Measurements from ENCODE around the gene CACNA1C. TPM values are rescaled to one million over a fixed set of nuclear protein-coding genes. Genes with fewer than 3 reads are reported as not detected.

CACNA1C gene
- total and polyA plus RNA-seq, 8 donors, result 0.31 to 55.8 (median 7.2) TPM

DNA sequence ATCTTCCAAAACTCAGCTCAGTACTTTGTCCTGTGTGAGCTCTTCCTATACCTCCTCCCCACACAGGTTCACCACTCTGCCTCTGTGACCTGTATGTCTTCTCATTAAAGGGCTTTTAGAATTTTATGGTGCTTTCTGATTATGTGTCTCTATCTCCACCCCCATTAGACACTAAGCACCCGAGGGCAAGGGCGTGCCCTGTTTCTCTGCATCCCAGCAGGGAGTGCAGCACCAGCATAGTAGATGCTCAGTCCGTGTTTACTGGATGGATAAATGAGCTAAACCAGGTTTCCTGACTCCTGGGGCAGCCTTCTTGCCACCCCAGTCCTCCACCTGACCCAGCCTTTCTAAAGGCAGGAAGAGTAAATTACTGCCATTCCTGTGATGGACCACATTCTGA is 333.8 kb downstream of the CACNA1C start:
- WGBS, 5 donors, result 62 to 66% (median 64%) methylated on average over 3 of the region's 3 CpGs
- TF ChIP-seq, protein P1, sequence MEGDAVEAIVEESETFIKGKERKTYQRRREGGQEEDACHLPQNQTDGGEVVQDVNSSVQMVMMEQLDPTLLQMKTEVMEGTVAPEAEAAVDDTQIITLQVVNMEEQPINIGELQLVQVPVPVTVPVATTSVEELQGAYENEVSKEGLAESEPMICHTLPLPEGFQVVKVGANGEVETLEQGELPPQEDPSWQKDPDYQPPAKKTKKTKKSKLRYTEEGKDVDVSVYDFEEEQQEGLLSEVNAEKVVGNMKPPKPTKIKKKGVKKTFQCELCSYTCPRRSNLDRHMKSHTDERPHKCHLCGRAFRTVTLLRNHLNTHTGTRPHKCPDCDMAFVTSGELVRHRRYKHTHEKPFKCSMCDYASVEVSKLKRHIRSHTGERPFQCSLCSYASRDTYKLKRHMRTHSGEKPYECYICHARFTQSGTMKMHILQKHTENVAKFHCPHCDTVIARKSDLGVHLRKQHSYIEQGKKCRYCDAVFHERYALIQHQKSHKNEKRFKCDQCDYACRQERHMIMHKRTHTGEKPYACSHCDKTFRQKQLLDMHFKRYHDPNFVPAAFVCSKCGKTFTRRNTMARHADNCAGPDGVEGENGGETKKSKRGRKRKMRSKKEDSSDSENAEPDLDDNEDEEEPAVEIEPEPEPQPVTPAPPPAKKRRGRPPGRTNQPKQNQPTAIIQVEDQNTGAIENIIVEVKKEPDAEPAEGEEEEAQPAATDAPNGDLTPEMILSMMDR (IDR thresholded peaks at IDR 0.05), result no peak
- TF ChIP-seq POLR2AphosphoS5 (IDR thresholded peaks at IDR 0.05) (no peak), POLR2A (IDR thresholded peaks at IDR 0.05) (no peak), EP300 (IDR thresholded peaks at IDR 0.05) (no peak)
- H3K27me3 ChIP-seq, result no peaks in the 10 kb centered on the region

GRCh38 chr12:2387103-2387834 is 334.5 kb downstream of the CACNA1C start:
- H3K36me3 ChIP-seq, result no peaks in the 10 kb centered on the region
- H3K27me3 ChIP-seq, result no peaks in the 10 kb centered on the region
- H3K9me3 ChIP-seq, result no peaks in the 10 kb centered on the region
- H3K4me1 ChIP-seq, result peaks cover 0 to 47% (median 19%) of the 10 kb centered on the region in 4 donors
- TF ChIP-seq POLR2AphosphoS5 (IDR thresholded peaks at IDR 0.05) (no peak), EP300 (IDR thresholded peaks at IDR 0.05) (no peak), POLR2A (IDR thresholded peaks at IDR 0.05) (no peak)
- TF ChIP-seq, protein P1 (IDR thresholded peaks at IDR 0.05), result no peak
- H3K4me3 ChIP-seq, result no peak overlapping the region
- H3K27ac ChIP-seq, result no peak overlapping the region
- 71 to 87% (median 79%) methylated on average over 12 of the region's 12 CpGs for whole genome bisulfite sequencing, 5 donors
- DNase-seq, result no peak
- intact Hi-C loops (cut with DNase I; ENCODE audit: low total_unique reads), result no loop called here

More for the DNA sequence above, 333.8 kb downstream of the CACNA1C start:
- no peak for DNase-seq
- H3K36me3 ChIP-seq, result no peaks in the 10 kb centered on the region
- peak overlapping the region in 1 of 5 donors; percentile 82 for H3K27ac ChIP-seq
- intact Hi-C loops (cut with DNase I; ENCODE audit: low total_unique reads), result no loop called here
- H3K4me1 ChIP-seq, result peaks cover 0 to 42% (median 19%) of the 10 kb centered on the region in 4 donors
- H3K4me3 ChIP-seq, result no peak overlapping the region
- no peaks in the 10 kb centered on the region for H3K9me3 ChIP-seq

DNA sequence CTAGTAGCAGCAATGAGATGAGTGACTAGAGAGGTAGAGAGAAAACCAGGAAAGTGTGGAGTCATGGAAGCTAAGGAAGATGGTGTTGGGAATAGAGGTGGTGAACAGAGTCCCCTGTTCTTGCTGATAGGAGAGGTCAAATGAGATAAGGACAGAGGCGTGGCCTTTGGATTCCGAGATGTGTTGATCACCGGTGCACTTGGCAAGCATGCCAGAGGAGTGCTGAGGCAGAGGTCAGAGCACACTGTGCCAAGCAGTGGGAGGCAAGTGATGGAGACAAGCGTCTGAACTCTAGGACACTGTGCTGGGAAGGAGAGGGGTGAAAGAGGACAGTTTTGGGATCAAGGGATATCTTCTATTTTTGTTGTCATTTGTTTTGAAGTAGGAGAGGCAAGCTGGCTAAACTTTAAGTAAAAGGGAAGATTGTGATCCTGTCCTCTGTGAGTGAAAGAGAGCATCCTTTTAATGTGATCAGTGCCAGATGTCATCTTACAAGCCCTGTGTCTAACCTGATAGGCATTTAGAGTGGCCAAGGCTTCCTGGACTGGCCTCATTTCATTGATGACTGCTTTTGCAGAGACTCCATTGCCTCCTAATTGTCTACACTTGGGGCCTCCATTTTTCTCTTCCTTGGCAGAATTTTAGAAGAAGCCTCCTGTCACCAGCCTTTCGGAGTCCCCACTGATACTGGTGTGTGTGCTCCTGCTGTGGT is 336.4 kb downstream of the CACNA1C start:
- intact Hi-C loops (cut with DNase I; ENCODE audit: low total_unique reads), result no loop called here
- Histone ChIP-seq H3K9me3 (no peaks in the 10 kb centered on the region), H3K27me3 (no peaks in the 10 kb centered on the region), H3K4me3 (no peak overlapping the region), H3K36me3 (no peaks in the 10 kb centered on the region), H3K27ac (no peak overlapping the region), H3K4me1 (peaks cover 0 to 37% (median 13%) of the 10 kb centered on the region in 4 donors)
- WGBS, 5 donors, result 51 to 64% (median 60%) methylated on average over 5 of the region's 5 CpGs
- no peak for TF ChIP-seq EP300 (IDR thresholded peaks at IDR 0.05)
- no peak for TF ChIP-seq POLR2AphosphoS5 (IDR thresholded peaks at IDR 0.05)
- TF ChIP-seq POLR2A (IDR thresholded peaks at IDR 0.05), result no peak
- no peak for DNase-seq

GRCh38 chr12:2390133-2390532 is 337.3 kb downstream of the CACNA1C start:
- Histone ChIP-seq H3K27ac (no peak overlapping the region), H3K4me1 (peaks cover 0 to 28% (median 11%) of the 10 kb centered on the region in 4 donors), H3K4me3 (no peak overlapping the region), H3K9me3 (no peaks in the 10 kb centered on the region), H3K36me3 (no peaks in the 10 kb centered on the region), H3K27me3 (no peaks in the 10 kb centered on the region)
- 51 to 68% (median 64%) methylated on average over 4 of the region's 4 CpGs for WGBS, 5 donors
- DNase-seq, result no peak
- intact Hi-C loops (cut with DNase I; ENCODE audit: low total_unique reads), result no loop called here
- TF ChIP-seq POLR2A (IDR thresholded peaks at IDR 0.05), result no peak
- TF ChIP-seq, protein P1 (IDR thresholded peaks at IDR 0.05), result no peak
- TF ChIP-seq EP300 (IDR thresholded peaks at IDR 0.05), result no peak
- TF ChIP-seq POLR2AphosphoS5 (IDR thresholded peaks at IDR 0.05), result no peak
